ENCODE results near the gene EPB41.
A peak's percentile ranks its signal among the peaks of the same experiment; 100 is the strongest.

Gene EPB41

GRCh38 chr1:28909198-28909597 is 5.2 kb upstream of the EPB41 start:
- TF ChIP-seq FOXP2 (optimal IDR thresholded peaks at IDR 0.05; ENCODE audit: borderline replicate concordance, extremely low read depth, extremely low read length, insufficient read depth) (no peak), POLR2AphosphoS5 (IDR thresholded peaks at IDR 0.05; ENCODE audit: low read depth, low read length) (no peak), TAF1 (IDR thresholded peaks at IDR 0.05; ENCODE audit: borderline replicate concordance, insufficient read depth, low read length) (no peak), REST (IDR thresholded peaks at IDR 0.05; ENCODE audit: insufficient read depth in 1 of 2, low read depth in 2 of 2, low read length in 2 of 2) (no peak), SIN3A (IDR thresholded peaks at IDR 0.05; ENCODE audit: borderline replicate concordance, insufficient read depth, low read length) (no peak)

GRCh38 chr1:28910379-28911115 is 3.8 kb upstream of the EPB41 start:
- no peak for TF ChIP-seq FOXP2 (optimal IDR thresholded peaks at IDR 0.05; ENCODE audit: borderline replicate concordance, extremely low read depth, extremely low read length, insufficient read depth)
- no peak for TF ChIP-seq TAF1 (IDR thresholded peaks at IDR 0.05; ENCODE audit: borderline replicate concordance, insufficient read depth, low read length)
- no peak for TF ChIP-seq POLR2AphosphoS5 (IDR thresholded peaks at IDR 0.05; ENCODE audit: low read depth, low read length)
- no peak for TF ChIP-seq SIN3A (IDR thresholded peaks at IDR 0.05; ENCODE audit: borderline replicate concordance, insufficient read depth, low read length)
- TF ChIP-seq REST (IDR thresholded peaks at IDR 0.05; ENCODE audit: insufficient read depth in 1 of 2, low read depth in 2 of 2, low read length in 2 of 2): no peak

GRCh38 chr1:28913786-28914227 is 562 bp upstream of the EPB41 start:
- TF ChIP-seq TAF1 (IDR thresholded peaks at IDR 0.05; ENCODE audit: borderline replicate concordance, insufficient read depth, low read length) (no peak), POLR2AphosphoS5 (IDR thresholded peaks at IDR 0.05; ENCODE audit: low read depth, low read length) (no peak), FOXP2 (optimal IDR thresholded peaks at IDR 0.05; ENCODE audit: borderline replicate concordance, extremely low read depth, extremely low read length, insufficient read depth) (no peak), REST (IDR thresholded peaks at IDR 0.05; ENCODE audit: insufficient read depth in 1 of 2, low read depth in 2 of 2, low read length in 2 of 2) (no peak), SIN3A (IDR thresholded peaks at IDR 0.05; ENCODE audit: borderline replicate concordance, insufficient read depth, low read length) (no peak)

- TF ChIP-seq SIN3A (IDR thresholded peaks at IDR 0.05; ENCODE audit: borderline replicate concordance, insufficient read depth, low read length) (0 out of 2 replicates have a peak, but pooled peaks have one; percentile 47), FOXP2 (optimal IDR thresholded peaks at IDR 0.05; ENCODE audit: borderline replicate concordance, extremely low read depth, extremely low read length, insufficient read depth) (no peak), REST (IDR thresholded peaks at IDR 0.05; ENCODE audit: insufficient read depth in 1 of 2, low read depth in 2 of 2, low read length in 2 of 2) (no peak), TAF1 (IDR thresholded peaks at IDR 0.05; ENCODE audit: borderline replicate concordance, insufficient read depth, low read length) (peak; percentile 36; the same call in 1 of the 2 replicates)
These were observed 894 bp downstream of the EPB41 start for GRCh38 chr1:28915031-28915895.
